ENCODE data around the gene IQGAP3.

Gene IQGAP3

DNA sequence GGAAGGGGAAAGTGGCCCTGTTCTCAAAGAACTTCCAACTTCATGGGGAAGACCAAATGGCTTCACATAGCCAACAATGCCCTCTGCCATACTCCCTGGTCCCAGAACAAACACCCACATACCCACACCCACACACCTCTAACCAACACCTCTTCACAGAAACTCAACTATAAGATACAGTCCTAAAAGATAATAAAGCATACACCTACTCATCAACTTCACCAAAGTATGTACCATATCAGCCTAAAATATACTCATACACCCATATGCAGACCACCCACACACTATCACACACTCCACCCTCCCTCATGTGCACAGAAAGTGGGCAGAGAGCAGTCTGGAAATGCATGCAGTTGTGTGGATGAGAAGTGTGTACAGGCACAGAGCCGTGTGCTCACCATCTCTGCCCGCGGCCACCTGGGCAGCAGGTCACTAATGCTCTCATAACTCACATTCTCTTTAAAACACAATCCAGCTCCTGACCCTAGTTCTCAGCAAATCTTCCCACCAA lies 27.7 kb downstream of the IQGAP3 start:
- no peak for DNase-seq (ENCODE audit: extremely low read depth in 1 of 2, low read depth in 1 of 2)

DNA sequence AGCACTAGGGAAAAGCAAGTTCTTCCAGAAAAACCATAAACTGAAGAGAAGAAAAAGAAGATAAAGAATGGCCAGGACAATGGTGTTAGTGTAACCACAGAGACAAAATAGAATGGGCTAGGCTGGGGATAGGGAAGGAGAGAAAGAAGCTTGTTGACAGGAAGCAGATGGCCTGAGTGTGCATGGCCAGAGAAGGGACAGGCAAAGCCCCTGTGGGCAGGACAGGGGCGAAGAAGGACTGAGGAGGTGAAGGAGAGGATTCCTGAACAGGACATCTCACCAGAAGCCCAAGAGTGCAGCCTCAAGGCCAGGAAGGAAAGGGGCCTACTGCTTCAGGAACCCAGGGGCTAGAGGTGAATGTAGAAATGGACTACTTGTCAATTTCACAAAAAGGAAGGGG lies 29.3 kb downstream of the IQGAP3 start:
- DNase-seq (ENCODE audit: extremely low read depth in 1 of 2, low read depth in 1 of 2): no peak

DNA sequence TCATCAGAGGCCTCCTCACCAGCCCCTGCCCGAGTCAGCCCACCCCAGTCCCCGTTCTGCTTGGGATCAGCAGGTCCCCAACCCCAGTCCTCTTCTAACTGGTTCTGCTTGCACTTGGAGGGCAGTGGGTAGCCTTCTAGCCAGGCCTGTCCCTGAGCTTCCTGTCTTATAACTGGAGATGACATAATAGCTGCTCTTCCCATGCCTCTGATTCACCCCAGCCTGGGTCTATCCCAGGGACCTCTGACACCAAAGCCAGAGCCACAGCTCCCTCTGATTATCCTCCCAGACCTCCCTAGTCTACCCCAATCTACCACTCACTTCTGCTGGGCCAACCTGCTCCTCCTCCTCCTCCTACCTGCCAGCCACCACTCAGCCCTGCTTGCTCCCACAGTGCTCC lies 31.4 kb downstream of the IQGAP3 start:
- DNase-seq (ENCODE audit: extremely low read depth in 1 of 2, low read depth in 1 of 2): no peak

DNA sequence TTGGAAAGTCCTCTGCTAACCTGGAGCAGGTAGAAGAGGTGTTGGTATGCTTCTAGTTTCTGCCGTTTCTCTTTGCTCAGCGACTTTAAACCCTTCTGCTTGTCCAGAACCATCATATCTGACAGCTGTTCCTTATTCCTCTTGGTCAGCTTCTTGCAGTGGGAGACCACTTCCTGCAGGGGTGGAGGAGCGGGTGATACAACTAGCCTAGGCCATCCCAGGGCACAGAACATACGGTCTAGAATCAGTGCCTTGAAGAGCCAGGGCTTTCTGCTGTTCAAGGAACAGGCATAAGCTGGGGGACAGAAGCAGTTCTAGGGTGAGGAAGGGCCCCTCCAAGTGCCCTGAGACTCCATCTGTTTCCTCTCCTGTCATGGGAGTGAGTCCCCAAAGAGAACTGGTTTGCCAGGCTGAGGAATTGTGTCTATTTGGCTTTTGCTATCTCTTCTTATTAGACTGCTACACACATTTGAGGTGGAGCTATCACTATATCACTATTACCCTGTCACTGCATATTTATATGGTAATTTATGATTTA lies 32.5 kb downstream of the IQGAP3 start:
- no peak for DNase-seq (ENCODE audit: extremely low read depth in 1 of 2, low read depth in 1 of 2)

- no peak for DNase-seq (ENCODE audit: extremely low read depth in 1 of 2, low read depth in 1 of 2)
Measured at GRCh38 chr1:156538711-156539440, 33.5 kb downstream of the IQGAP3 start.

GRCh38 chr1:156537027-156537426 lies 35.3 kb downstream of the IQGAP3 start:
- no peak for DNase-seq (ENCODE audit: extremely low read depth in 1 of 2, low read depth in 1 of 2)

- DNase-seq (ENCODE audit: extremely low read depth in 1 of 2, low read depth in 1 of 2): no peak
Measured at GRCh38 chr1:156534424-156535060, 37.8 kb downstream of the IQGAP3 start.

DNA sequence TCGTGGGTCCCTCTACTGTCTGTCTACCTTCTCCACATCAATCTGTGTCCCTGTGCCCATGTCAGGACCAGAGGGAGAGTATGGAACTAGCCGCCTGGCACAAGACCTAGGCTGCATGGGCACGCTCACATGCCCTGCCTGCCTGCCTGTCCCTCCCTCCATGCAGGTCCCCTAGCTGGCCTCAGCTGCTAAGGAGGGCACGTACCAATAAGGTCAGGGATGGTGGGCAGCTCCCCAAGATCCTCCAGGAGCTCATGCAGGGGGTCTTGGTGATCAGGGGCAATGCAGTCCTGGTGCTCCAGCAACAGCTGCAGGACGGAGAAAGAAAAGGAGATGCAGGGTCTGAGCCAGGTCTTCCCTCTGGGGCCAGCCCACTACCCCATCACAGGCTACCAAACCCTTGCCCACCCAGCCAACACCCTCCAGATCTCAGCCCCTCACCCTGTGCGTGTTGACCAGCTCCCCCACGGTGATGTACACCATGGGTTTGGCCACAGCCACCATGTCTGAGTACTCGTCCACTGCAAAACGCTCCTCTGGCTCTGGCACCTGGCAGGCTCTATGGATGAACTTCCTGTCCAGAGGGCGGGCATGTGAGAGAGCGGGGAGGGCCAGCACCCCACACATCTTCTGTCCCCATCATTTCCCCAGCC lies 38.7 kb downstream of the IQGAP3 start:
- no peak for DNase-seq (ENCODE audit: extremely low read depth in 1 of 2, low read depth in 1 of 2)

DNA sequence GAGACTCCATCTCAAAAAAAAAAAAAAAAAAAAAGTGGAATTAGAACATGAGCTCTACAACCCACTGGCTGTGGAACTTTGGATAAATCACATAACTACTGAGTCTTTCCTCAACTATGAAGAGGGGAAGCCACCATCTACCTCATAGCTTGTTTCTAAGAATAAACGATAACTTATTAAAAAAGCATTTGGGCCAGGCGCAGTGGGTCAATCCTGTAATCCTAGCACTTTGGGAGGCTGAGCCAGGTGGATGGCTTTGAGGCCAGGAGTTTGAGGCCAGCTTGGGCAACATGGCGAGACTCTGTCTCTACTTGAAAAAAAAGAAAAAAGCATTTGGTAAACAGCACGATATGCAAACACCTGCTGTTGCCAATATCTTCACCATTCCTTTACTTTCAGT lies 40.0 kb downstream of the IQGAP3 start:
- no peak for DNase-seq (ENCODE audit: extremely low read depth in 1 of 2, low read depth in 1 of 2)

GRCh38 chr1:156530006-156530405 lies 42.4 kb downstream of the IQGAP3 start:
- no peak for DNase-seq (ENCODE audit: extremely low read depth in 1 of 2, low read depth in 1 of 2)

DNA sequence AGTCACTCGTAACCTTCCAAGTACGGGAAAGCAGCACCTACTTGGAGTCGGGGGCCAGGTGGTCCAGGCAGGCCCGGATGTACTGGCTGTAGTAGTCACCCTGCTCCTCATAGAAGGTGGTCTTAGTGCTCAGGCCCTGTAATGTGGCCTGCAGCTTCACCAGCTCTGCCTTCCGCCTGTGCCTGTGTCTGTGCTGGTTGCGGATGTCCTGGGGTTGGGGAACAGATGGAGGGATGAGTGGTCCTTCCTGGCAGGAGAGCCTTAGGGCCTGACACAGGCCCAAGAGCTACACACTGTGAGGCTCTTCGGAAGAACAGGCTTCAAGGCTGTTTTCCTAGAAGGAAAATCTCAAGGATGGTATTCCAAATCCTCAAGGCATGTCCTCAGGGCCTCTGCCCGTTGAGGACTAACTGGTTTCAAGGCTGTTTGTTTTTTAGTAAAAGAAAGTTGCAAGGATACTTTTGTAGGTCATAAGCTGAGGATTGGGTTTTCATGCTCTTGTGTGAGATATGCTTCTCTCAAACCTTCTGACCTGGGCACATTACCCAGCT lies 43.4 kb downstream of the IQGAP3 start:
- no peak for DNase-seq (ENCODE audit: extremely low read depth in 1 of 2, low read depth in 1 of 2)

DNA sequence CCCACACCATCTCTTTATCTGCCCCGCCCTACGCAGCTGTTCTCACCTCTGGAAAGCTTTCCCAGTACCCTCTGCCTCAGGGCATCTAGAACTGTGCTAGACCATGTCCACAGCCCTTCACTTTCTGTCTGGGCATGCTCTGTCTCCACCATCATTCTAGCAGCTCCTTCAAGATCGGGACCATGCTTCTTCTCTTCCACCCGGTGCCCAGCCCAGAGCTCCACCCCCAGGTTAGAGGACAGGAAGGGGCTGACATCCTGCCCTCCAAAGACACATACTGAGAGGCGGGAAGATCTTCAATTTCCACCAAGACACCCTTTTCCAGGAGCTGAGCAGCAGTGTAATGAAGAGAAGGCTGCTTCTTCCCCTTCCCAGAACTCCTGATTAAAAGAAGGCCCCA lies 44.1 kb downstream of the IQGAP3 start:
- no peak for DNase-seq (ENCODE audit: extremely low read depth in 1 of 2, low read depth in 1 of 2)

DNA sequence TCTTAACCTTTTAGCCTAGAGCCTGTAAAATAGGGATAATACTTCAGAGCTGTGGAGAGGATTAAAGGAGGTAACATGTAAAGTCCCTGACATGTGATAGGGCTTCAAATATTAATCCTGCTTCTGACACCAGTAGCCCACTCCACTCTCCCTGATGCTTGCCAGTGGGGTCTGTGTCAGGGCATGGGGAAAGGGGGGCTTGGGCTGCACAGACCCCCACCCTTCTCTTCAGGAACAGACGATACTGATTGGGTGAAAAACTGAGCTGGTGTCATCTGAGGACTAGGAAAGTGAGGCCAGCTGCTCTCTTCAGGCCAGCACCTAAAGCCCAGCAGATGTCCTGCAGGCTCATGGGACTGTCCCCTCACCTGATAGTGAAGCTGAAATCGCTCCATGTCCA lies 44.8 kb downstream of the IQGAP3 start:
- DNase-seq (ENCODE audit: extremely low read depth in 1 of 2, low read depth in 1 of 2): no peak

- no peak for DNase-seq (ENCODE audit: extremely low read depth in 1 of 2, low read depth in 1 of 2)
Measured at GRCh38 chr1:156525856-156526489, 46.4 kb downstream of the IQGAP3 start.

DNA sequence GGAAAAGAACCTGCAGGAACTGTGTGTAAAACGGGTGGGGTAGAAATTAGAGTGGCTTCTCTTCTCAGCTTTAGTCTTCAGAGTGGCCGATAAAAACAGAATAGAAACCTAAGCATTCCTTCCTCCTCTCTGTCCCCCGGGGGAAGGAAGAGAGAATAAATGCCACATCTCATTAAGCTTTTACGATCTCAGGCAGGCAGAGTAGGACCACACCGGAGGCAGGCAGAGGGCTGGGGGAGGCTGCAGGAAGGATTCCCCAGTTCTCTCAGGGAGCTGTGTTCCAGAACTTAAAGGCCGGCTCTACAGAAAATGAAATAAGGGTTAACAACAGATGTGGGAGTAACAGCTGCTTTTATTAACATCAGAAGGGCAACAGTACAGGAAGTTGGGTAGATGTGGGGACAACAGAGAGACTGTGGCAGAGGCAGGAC lies 47.3 kb downstream of the IQGAP3 start:
- DNase-seq (ENCODE audit: extremely low read depth in 1 of 2, low read depth in 1 of 2): no peak

GRCh38 chr1:156524481-156524869 lies 47.9 kb downstream of the IQGAP3 start:
- no peak for DNase-seq (ENCODE audit: extremely low read depth in 1 of 2, low read depth in 1 of 2)

DNA sequence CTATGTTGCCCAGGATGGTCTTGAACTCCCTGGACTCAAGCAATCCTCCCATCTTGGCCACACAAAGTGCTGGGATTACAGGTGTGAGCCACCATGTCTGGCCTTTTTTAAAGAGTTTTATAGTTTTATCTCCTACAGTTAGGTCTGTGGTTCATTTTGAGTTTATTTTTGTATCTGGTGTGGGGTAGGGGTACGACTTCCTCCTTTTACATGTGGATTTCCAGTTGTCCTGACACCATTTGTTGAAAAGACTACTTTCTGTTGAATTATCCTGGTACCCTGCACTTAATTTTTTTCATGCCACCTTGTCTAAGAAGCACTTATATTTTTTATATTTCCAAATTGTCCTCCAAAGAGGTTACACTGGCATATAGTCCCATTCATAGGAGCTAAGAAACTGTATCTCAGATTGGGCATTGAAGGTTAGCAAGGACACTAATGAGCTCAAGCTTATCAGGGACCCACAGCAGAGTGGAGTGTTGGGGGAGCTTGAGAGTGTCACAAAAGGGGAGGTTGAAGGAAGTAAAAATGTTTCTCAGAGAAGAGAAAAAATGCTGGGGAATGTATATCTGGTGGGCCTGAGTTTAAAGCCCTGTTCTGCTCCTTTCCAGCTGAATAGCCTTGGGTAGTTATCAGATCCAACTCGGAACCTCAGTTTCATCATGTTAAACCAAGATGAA lies 48.4 kb downstream of the IQGAP3 start:
- DNase-seq (ENCODE audit: extremely low read depth in 1 of 2, low read depth in 1 of 2): no peak

DNA sequence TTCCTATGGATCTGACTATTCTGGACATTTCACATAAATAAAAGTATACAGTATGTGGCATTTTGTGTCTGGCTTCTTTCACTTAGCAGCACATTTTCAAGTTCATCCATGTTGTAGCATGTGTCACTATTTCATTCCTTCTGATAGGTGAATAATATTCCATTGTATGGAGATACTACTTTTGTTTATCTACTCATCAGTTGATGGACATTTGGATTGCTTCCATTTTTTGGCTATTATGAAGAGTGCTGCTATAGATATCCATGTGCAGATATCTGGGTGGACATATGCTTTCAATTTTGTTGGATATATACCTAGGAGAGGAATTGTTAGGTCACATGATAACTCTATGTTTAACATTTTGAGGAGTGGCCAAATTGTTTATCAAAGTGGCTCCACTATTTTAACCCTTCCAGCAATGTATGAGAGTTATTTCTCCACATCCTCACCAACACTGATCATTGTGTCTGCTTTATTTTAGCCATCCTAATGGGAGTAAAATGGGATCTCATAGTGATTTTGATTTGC lies 49.9 kb downstream of the IQGAP3 start:
- no peak for DNase-seq (ENCODE audit: extremely low read depth in 1 of 2, low read depth in 1 of 2)

- DNase-seq (ENCODE audit: extremely low read depth in 1 of 2, low read depth in 1 of 2): no peak
Measured at GRCh38 chr1:156517748-156518147, 54.6 kb downstream of the IQGAP3 start.

GRCh38 chr1:156516821-156517220 lies 55.5 kb downstream of the IQGAP3 start:
- no peak for DNase-seq (ENCODE audit: extremely low read depth in 1 of 2, low read depth in 1 of 2)

Data from stimulated activated CD8-positive, alpha-beta memory T cell treated with anti-CD3 and anti-CD28 coated beads, Interleukin-7, amount 100 ng/mL, for 48 hours (primary cell).